ENCODE measurements around the gene SPSB1.
A peak's percentile ranks its signal among the peaks of the same experiment; 100 is the strongest.
"Not testable (repeated sequence)": the region's sequence is repeated elsewhere in the genome, so short reads cannot be mapped to it uniquely, and the experiment has no call there.

SPSB1 gene

GRCh38 chr1:9279172-9279840, 13.4 kb upstream of the SPSB1 start:
- no peak for DNase-seq (ENCODE audit: low spot score)

- no peak for DNase-seq (ENCODE audit: low spot score)
Measured at GRCh38 chr1:9280015-9280860, 12.5 kb upstream of the SPSB1 start.

GRCh38 chr1:9281071-9281827, 11.4 kb upstream of the SPSB1 start:
- DNase-seq (ENCODE audit: low spot score) = no peak

GRCh38 chr1:9281908-9282695, 10.6 kb upstream of the SPSB1 start:
- DNase-seq (ENCODE audit: low spot score) = no peak

GRCh38 chr1:9282696-9282955, 10.1 kb upstream of the SPSB1 start:
- DNase-seq (ENCODE audit: low spot score) = no peak

GRCh38 chr1:9284061-9284460, 8.6 kb upstream of the SPSB1 start:
- no peak for DNase-seq (ENCODE audit: low spot score)

GRCh38 chr1:9286556-9286955, 6.1 kb upstream of the SPSB1 start:
- DNase-seq (ENCODE audit: low spot score) = no peak

- peak; percentile 91 for DNase-seq (ENCODE audit: low spot score)
Measured at GRCh38 chr1:9289090-9289534, 3.6 kb upstream of the SPSB1 start.

- no peak for DNase-seq (ENCODE audit: low spot score)
Measured at GRCh38 chr1:9289711-9290485, 2.8 kb upstream of the SPSB1 start.

- DNase-seq (ENCODE audit: low spot score) = no peak
Measured at GRCh38 chr1:9291914-9292360, 757 bp upstream of the SPSB1 start.

GRCh38 chr1:9293241-9293532, 493 bp downstream of the SPSB1 start:
- no peak for DNase-seq (ENCODE audit: low spot score)

GRCh38 chr1:9293533-9294404, 1.1 kb downstream of the SPSB1 start:
- peak; percentile 35 for DNase-seq (ENCODE audit: low spot score)

GRCh38 chr1:9294405-9294773, 1.7 kb downstream of the SPSB1 start:
- no peak for DNase-seq (ENCODE audit: low spot score)

GRCh38 chr1:9294910-9295636, 2.4 kb downstream of the SPSB1 start:
- peak; percentile 61 for DNase-seq (ENCODE audit: low spot score)

GRCh38 chr1:9295884-9296283, 3.2 kb downstream of the SPSB1 start:
- DNase-seq (ENCODE audit: low spot score) = no peak

- DNase-seq (ENCODE audit: low spot score) = no peak
Measured at GRCh38 chr1:9296850-9297249, 4.2 kb downstream of the SPSB1 start.

- no peak for DNase-seq (ENCODE audit: low spot score)
Measured at GRCh38 chr1:9297831-9298230, 5.1 kb downstream of the SPSB1 start.

- no peak for DNase-seq (ENCODE audit: low spot score)
Measured at GRCh38 chr1:9298282-9298681, 5.6 kb downstream of the SPSB1 start.

GRCh38 chr1:9299571-9300541, 7.2 kb downstream of the SPSB1 start:
- DNase-seq (ENCODE audit: low spot score) = not testable (repeated sequence)

All from NAMALWA (cell line).